Adipocyte (in vitro differentiated cells): ENCODE data around the gene COA8.

Source experiments
- DNase-seq: peaks from one replicate; pipeline ENCODE4 v3.0.0-alpha.2; 2015; ENCODE audit warnings: low read depth
- H3K27me3 ChIP-seq: replicated peaks from 2 replicates; pipeline ENCODE4 v1.7.0; 2013; ENCODE audit warnings: mild to moderate bottlenecking, low read length, moderate library complexity; ENCODE audit not compliant: control insufficient read depth, insufficient read depth
- H3K36me3 ChIP-seq: 2 replicates; pipeline ENCODE4 v1.7.0; 2013; ENCODE audit warnings: low read length, mild to moderate bottlenecking, moderate library complexity; ENCODE audit not compliant: control insufficient read depth, insufficient read depth, severe bottlenecking
- H3K4me1 ChIP-seq: 2 replicates; pipeline ENCODE4 v1.7.0; 2013; ENCODE audit warnings: mild to moderate bottlenecking, low read length, moderate library complexity; ENCODE audit not compliant: control insufficient read depth, insufficient read depth
- H3K4me3 ChIP-seq: 2 replicates; pipeline ENCODE4 v1.7.0; 2013; ENCODE audit warnings: mild to moderate bottlenecking, low read length, moderate library complexity
- H3K9ac ChIP-seq: 2 replicates; pipeline ENCODE4 v1.7.0; 2013; ENCODE audit warnings: mild to moderate bottlenecking, low read length, moderate library complexity
- H3K9me3 ChIP-seq: 2 replicates; pipeline ENCODE4 v1.7.0; 2013; ENCODE audit warnings: mild to moderate bottlenecking, low read length, moderate library complexity; ENCODE audit not compliant: control insufficient read depth

The COA8 gene

GRCh38 chr14:103547941-103548462 is 14.8 kb upstream of the COA8 start:
- no peaks in the 10 kb centered on the region for H3K36me3 ChIP-seq
- no peak overlapping the region for H3K9ac ChIP-seq
- no peaks in the 10 kb centered on the region for H3K9me3 ChIP-seq
- H3K4me1 ChIP-seq, result peaks cover 55% of the 10 kb centered on the region
- H3K4me3 ChIP-seq, result no peak overlapping the region
- no peak for DNase-seq
- no peaks in the 10 kb centered on the region for H3K27me3 ChIP-seq

GRCh38 chr14:103548463-103549351 is 14.1 kb upstream of the COA8 start:
- no peak for DNase-seq
- Histone ChIP-seq H3K9me3 (no peaks in the 10 kb centered on the region), H3K27me3 (no peaks in the 10 kb centered on the region), H3K36me3 (no peaks in the 10 kb centered on the region), H3K9ac (peak overlapping the region; percentile 85), H3K4me1 (peaks cover 53% of the 10 kb centered on the region), H3K4me3 (no peak overlapping the region)

- Histone ChIP-seq H3K4me1 (peaks cover 49% of the 10 kb centered on the region), H3K4me3 (peak overlapping the region; percentile 71), H3K36me3 (no peaks in the 10 kb centered on the region), H3K27me3 (no peaks in the 10 kb centered on the region), H3K9me3 (no peaks in the 10 kb centered on the region), H3K9ac (peak overlapping the region; percentile 85)
- DNase-seq, result no peak
These were observed 13.1 kb upstream of the COA8 start for GRCh38 chr14:103549361-103550311.

- H3K9ac ChIP-seq, result peak overlapping the region; percentile 85
- H3K9me3 ChIP-seq, result no peaks in the 10 kb centered on the region
- H3K36me3 ChIP-seq, result peaks cover 3% of the 10 kb centered on the region
- peak overlapping the region; percentile 71 for H3K4me3 ChIP-seq
- H3K4me1 ChIP-seq, result peaks cover 51% of the 10 kb centered on the region
- no peak for DNase-seq
- no peaks in the 10 kb centered on the region for H3K27me3 ChIP-seq
These were observed 12.1 kb upstream of the COA8 start for GRCh38 chr14:103550451-103551337.

GRCh38 chr14:103551338-103551762 is 11.4 kb upstream of the COA8 start:
- Histone ChIP-seq H3K9me3 (no peaks in the 10 kb centered on the region), H3K27me3 (no peaks in the 10 kb centered on the region), H3K4me3 (peak overlapping the region; percentile 71), H3K9ac (peak overlapping the region; percentile 85), H3K36me3 (peaks cover 3% of the 10 kb centered on the region), H3K4me1 (peaks cover 55% of the 10 kb centered on the region)
- DNase-seq, result no peak

GRCh38 chr14:103552011-103552845 is 10.5 kb upstream of the COA8 start:
- peak; percentile 67 for DNase-seq

GRCh38 chr14:103552846-103553210 is 9.9 kb upstream of the COA8 start:
- Histone ChIP-seq H3K4me1 (peaks cover 69% of the 10 kb centered on the region), H3K4me3 (peak overlapping the region; percentile 71), H3K9ac (peak overlapping the region; percentile 85), H3K36me3 (peaks cover 8% of the 10 kb centered on the region), H3K27me3 (no peaks in the 10 kb centered on the region), H3K9me3 (no peaks in the 10 kb centered on the region)
- DNase-seq, result no peak

More at GRCh38 chr14:103552011-103552845, 10.5 kb upstream of the COA8 start:
- no peaks in the 10 kb centered on the region for H3K27me3 ChIP-seq
- H3K9ac ChIP-seq, result peak overlapping the region; percentile 85
- peak overlapping the region; percentile 71 for H3K4me3 ChIP-seq
- no peaks in the 10 kb centered on the region for H3K9me3 ChIP-seq
- peaks cover 63% of the 10 kb centered on the region for H3K4me1 ChIP-seq
- peaks cover 6% of the 10 kb centered on the region for H3K36me3 ChIP-seq

- H3K9me3 ChIP-seq, result no peaks in the 10 kb centered on the region
- H3K4me1 ChIP-seq, result peaks cover 85% of the 10 kb centered on the region
- H3K4me3 ChIP-seq, result no peak overlapping the region
- H3K27me3 ChIP-seq, result no peaks in the 10 kb centered on the region
- H3K9ac ChIP-seq, result peak overlapping the region; percentile 33
- peaks cover 29% of the 10 kb centered on the region for H3K36me3 ChIP-seq
- DNase-seq, result no peak
These were observed 7.0 kb upstream of the COA8 start for GRCh38 chr14:103555559-103556337.

GRCh38 chr14:103556946-103557758 is 5.6 kb upstream of the COA8 start:
- peaks cover 77% of the 10 kb centered on the region for H3K4me1 ChIP-seq
- no peak for DNase-seq
- no peaks in the 10 kb centered on the region for H3K27me3 ChIP-seq
- peaks cover 29% of the 10 kb centered on the region for H3K36me3 ChIP-seq
- peak overlapping the region; percentile 69 for H3K9ac ChIP-seq
- peak overlapping the region; percentile 12 for H3K4me3 ChIP-seq
- H3K9me3 ChIP-seq, result no peaks in the 10 kb centered on the region
